SH-SY5Y (cell line): ENCODE measurements around the gene KIF18B.

Experiments
- GATA2 ChIP-seq: IDR thresholded peaks from 2 replicates; pipeline ENCODE4 v1.6.1; 2011; ENCODE audit warnings: mild to moderate bottlenecking, low read depth, low read length
- GATA3 ChIP-seq: IDR thresholded peaks from 2 replicates; pipeline ENCODE4 v1.6.1; 2011; ENCODE audit warnings: low read depth, mild to moderate bottlenecking, low read length, moderate library complexity

KIF18B gene

DNA sequence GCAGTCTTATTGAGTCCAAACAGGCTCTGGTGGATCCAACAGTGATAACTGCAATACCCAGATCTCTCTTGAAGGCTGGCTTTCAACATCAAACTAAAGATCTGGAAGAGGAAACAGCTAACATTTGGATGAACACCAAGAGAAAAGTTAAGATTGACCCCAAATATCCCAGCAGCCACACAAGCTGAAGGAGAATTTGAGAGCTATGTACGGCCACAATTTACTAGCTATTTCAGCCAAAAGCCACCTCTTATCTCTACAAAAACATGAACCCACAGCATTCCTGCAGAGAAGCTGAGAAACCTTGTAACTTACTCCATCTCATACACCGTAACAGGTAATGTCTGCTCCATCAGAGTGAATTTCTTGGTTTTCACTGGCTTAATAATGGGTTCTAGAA lies 62.6 kb downstream of the KIF18B start:
- TF ChIP-seq GATA3: no peak
- no peak for TF ChIP-seq GATA2

GRCh38 chr17:44881145-44881544 lies 66.4 kb downstream of the KIF18B start:
- TF ChIP-seq GATA3: no peak
- no peak for TF ChIP-seq GATA2

DNA sequence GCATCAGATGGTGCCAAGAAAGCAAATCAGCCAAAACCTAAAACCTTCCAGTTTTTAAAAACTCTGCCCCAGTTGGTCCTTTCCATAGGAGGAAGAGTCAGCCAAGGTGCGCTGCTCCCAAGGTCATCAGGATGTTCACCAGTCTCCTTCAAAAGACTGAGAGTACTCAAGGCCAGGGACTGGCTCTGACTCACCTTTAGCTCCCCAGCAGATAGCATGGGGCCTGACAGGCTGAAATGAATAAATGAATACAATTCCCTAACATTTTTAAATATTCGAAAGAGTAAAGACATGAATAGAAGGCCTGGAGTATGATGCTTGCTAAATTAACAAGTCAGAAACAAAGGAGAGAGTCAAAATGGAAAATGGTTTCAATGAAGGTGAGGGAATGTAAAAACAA lies 67.5 kb downstream of the KIF18B start:
- TF ChIP-seq GATA2: no peak
- no peak for TF ChIP-seq GATA3

DNA sequence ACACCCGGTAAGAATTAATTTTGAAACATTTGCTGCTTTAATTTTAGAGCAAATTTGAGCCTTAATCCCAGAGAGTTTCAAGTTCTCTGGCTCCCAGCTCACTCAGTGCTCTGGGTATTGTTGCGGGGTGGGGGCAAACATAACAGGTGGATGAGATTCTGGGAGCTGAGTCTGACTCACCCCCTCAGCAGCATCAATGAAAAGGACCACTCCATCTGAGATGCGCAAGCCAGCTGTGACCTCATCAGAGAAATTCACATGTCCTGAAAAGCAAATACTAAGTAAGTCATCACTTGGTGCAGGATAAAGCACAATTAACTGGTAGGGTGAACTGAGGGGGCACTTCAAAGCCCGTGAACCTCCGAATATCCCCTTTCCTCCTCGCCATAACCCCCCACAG lies 68.2 kb downstream of the KIF18B start:
- no peak for TF ChIP-seq GATA2
- TF ChIP-seq GATA3: no peak

DNA sequence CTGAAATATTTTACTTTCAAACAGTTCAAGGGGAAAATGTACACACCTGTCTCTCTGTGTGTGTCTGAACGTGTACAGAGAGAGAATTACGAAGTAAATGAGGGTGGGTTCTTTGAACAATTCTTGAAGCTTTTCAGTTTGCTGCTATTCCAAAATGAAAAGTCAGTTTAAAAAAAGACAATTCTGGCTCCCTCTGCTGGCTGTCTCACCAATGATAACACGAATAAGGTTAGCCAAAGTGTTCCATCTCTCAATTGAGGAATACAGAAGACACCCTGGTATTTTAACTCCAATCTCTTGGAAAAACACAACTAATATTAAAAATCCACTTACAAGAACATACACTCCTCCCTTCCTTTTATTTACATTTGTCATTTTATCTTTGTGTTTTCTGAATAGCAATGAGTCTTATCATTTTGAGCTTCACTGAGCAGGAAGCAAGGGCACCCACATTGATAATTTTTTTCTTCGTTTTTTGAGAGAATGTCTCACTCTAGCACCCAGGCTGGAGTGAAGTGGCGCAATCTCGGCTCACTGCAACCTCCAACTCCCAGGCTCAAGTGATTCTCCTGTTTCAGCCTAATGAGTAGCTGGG lies 68.8 kb downstream of the KIF18B start:
- no peak for TF ChIP-seq GATA3
- no peak for TF ChIP-seq GATA2

- no peak for TF ChIP-seq GATA3
- no peak for TF ChIP-seq GATA2
Observed at GRCh38 chr17:44877121-44877520, 70.5 kb downstream of the KIF18B start.

- no peak for TF ChIP-seq GATA3
- TF ChIP-seq GATA2: no peak
Observed at GRCh38 chr17:44875761-44876160, 71.8 kb downstream of the KIF18B start.
